Liver (tissue), 10 donors: ENCODE measurements around the gene COPG2. TPM values are rescaled to one million over a fixed set of nuclear protein-coding genes. Genes with fewer than 3 reads are reported as not detected.

Experiments used
- DNase-seq: peaks from one replicate; pipeline ENCODE4 v3.0.0-alpha.2; 2017; ENCODE audit warnings: low spot score
- H3K27ac ChIP-seq, 2 donors: one replicate each; pipeline ENCODE4 v1.7.0; 2013; ENCODE audit warnings: inconsistent platforms in 2 of 2, low read length in 2 of 2, control low read depth in 1 of 2, low read depth in 1 of 2, mild to moderate bottlenecking in 1 of 2
- H3K27me3 ChIP-seq, 4 donors: one replicate each; pipeline versions ENCODE4 v1.6.1 to v1.7.0; 2013; ENCODE audit warnings: low read length in 3 of 4, inconsistent platforms in 1 of 4, mild to moderate bottlenecking in 1 of 4, moderate library complexity in 1 of 4; ENCODE audit not compliant: control insufficient read depth in 4 of 4, insufficient read depth in 4 of 4
- H3K36me3 ChIP-seq, 4 donors: one replicate each; pipeline versions ENCODE4 v1.6.1 to v1.7.0; 2013; ENCODE audit warnings: low read length in 3 of 4, mild to moderate bottlenecking in 3 of 4, low read depth in 1 of 4, moderate library complexity in 1 of 4; ENCODE audit not compliant: control insufficient read depth in 4 of 4, insufficient read depth in 3 of 4
- H3K4me1 ChIP-seq, 4 donors: one replicate each; pipeline versions ENCODE4 v1.6.1 to v1.7.0; 2013; ENCODE audit warnings: low read length in 3 of 4, mild to moderate bottlenecking in 3 of 4, moderate library complexity in 1 of 4; ENCODE audit not compliant: control insufficient read depth in 4 of 4, insufficient read depth in 4 of 4
- H3K4me3 ChIP-seq, 3 donors: one replicate each; pipeline versions ENCODE4 v1.6.1 to v1.7.0; 2013; ENCODE audit warnings: low read length in 3 of 3, control low read depth in 1 of 3, low read depth in 1 of 3, mild to moderate bottlenecking in 1 of 3
- H3K9ac ChIP-seq, 2 donors: one replicate each; pipeline ENCODE4 v1.7.0; 2013; ENCODE audit warnings: low read length in 2 of 2, mild to moderate bottlenecking in 2 of 2, moderate library complexity in 2 of 2, control low read depth in 1 of 2, low read depth in 1 of 2
- H3K9me3 ChIP-seq, 4 donors: one replicate each; pipeline versions ENCODE4 v1.6.1 to v1.7.0; 2013; ENCODE audit warnings: low read length in 3 of 4; ENCODE audit not compliant: control insufficient read depth in 4 of 4
- EGR1 ChIP-seq, 2 donors: IDR thresholded peaks; 2 replicates each; pipeline ENCODE4 v1.6.1; 2016 to 2018; ENCODE audit warnings: antibody characterized with exemption in 2 of 2, low read depth in 2 of 2
- FOXA1 ChIP-seq: IDR thresholded peaks from 2 replicates; pipeline ENCODE4 v1.6.1; 2016; ENCODE audit warnings: antibody characterized with exemption
- FOXA2 ChIP-seq: IDR thresholded peaks from 2 replicates; pipeline ENCODE4 v1.6.1; 2016; ENCODE audit warnings: antibody characterized with exemption
- GABPA ChIP-seq, 2 donors: IDR thresholded peaks in 1 of 2; conservative IDR thresholded peaks in 1 of 2; 2 replicates each; pipeline ENCODE4 v1.6.1; 2016; ENCODE audit warnings: antibody characterized with exemption in 2 of 2, mild to moderate bottlenecking in 1 of 2, moderate library complexity in 1 of 2
- HNF4G ChIP-seq: IDR thresholded peaks from 2 replicates; pipeline ENCODE4 v1.6.1; 2016; ENCODE audit warnings: antibody characterized with exemption
- NR2F2 ChIP-seq: IDR thresholded peaks from 2 replicates; pipeline ENCODE4 v1.6.1; 2016; ENCODE audit warnings: antibody characterized with exemption
- RAD21 ChIP-seq, 2 donors: IDR thresholded peaks; 2 replicates each; pipeline ENCODE4 v1.6.1; 2016; ENCODE audit warnings: antibody characterized with exemption in 2 of 2, mild to moderate bottlenecking in 2 of 2
- RXRA ChIP-seq, 2 donors: IDR thresholded peaks; 2 replicates each; pipeline ENCODE4 v1.6.1; 2017 to 2018; ENCODE audit warnings: antibody characterized with exemption in 2 of 2, mild to moderate bottlenecking in 1 of 2
- SP1 ChIP-seq: IDR thresholded peaks from 2 replicates; pipeline ENCODE4 v1.6.1; 2018; ENCODE audit warnings: antibody characterized with exemption, mild to moderate bottlenecking
- YY1 ChIP-seq: IDR thresholded peaks from 2 replicates; pipeline ENCODE4 v1.6.1; 2016; ENCODE audit warnings: antibody characterized with exemption, mild to moderate bottlenecking
- WGBS: extraction: QIAGEN DNeasy Blood & Tissue Kit; methylation state at CpG from one replicate; pipeline ENCODE4 v1.1.7; 2013; 5-methylcytosine and 5-hydroxymethylcytosine counted together
- polyA plus RNA-seq, 2 donors: library from polyadenylated mRNA; stranded (reverse) in 1 of 2; unstranded in 1 of 2; fragments of 200-250 nt in 1 of 2; fragments of >200 nt in 1 of 2; fragmentation: Nextera tagmentation in 1 of 2; extraction: Ambion mirVana in 1 of 2; gene quantifications; one replicate each; pipeline versions ENCODE4 v1.2.1 to v1.2.3, GENCODE V29; 2013 to 2015
- small RNA-seq: library from RNA; depleted of rRNA; stranded (forward); fragments of <200 nt; gene quantifications from one replicate; pipeline ENCODE3, GENCODE V24; 2014
- total RNA-seq, 2 donors: library from RNA; depleted of rRNA; stranded (reverse); fragments of >200 nt; gene quantifications; one replicate each; pipeline ENCODE4 v1.2.3, GENCODE V29; 2014
- TF ChIP-seq, protein P1 (sequence below): fragments of 150-350 bp; IDR thresholded peaks from 2 replicates; pipeline ENCODE4 v1.5.1; 2017; ENCODE audit warnings: improper control_type of control experiment, low read depth, low read length; ENCODE audit not compliant: missing input control
- TF ChIP-seq, protein P2 (sequence below): IDR thresholded peaks from 2 replicates; pipeline ENCODE4 v1.6.1; 2016; ENCODE audit warnings: antibody characterized with exemption
- TF ChIP-seq, protein P3 (sequence below): IDR thresholded peaks from 2 replicates; pipeline ENCODE4 v1.6.1; 2016; ENCODE audit warnings: antibody characterized with exemption
- donor health status: healthy.
- donor health status: healthy.
- donor health status: healthy.
- donor health status: healthy.
- donor health status: healthy.

COPG2 gene
- total and polyA plus RNA-seq, 4 donors, result 0.99 to 10.3 (median 4.7) TPM

DNA sequence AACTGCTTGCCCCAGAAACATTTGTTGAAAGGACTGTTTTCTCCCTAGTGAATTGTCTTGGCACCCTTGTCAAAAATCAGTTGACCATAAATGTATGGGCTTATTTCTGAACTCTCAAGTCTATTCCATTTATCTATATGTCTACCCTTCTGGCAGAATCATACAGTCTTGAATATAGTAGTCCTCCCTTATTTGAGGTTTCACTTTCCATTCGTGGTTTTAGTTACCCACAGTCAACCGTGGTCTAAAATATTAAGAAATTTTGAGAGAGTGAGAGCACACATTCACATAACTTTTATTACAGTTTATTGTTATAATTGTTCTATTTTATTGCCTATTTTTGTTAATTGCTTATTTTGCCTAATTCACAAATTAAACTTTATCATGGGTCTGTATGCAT is 210.3 kb downstream of the COPG2 start:
- TF ChIP-seq EGR1 (IDR thresholded peaks at IDR 0.05; ENCODE audit: low read depth in 2 of 2) (no peak), FOXA2 (no peak), SP1 (no peak), YY1 (no peak), RXRA (IDR thresholded peaks at IDR 0.05) (no peak), NR2F2 (no peak), HNF4G (no peak), GABPA (IDR thresholded peaks at IDR 0.05 in 1 of 2, conservative IDR thresholded peaks at IDR 0.05 in 1 of 2) (no peak), FOXA1 (no peak), RAD21 (IDR thresholded peaks at IDR 0.05) (no peak)
- TF ChIP-seq, protein P1, sequence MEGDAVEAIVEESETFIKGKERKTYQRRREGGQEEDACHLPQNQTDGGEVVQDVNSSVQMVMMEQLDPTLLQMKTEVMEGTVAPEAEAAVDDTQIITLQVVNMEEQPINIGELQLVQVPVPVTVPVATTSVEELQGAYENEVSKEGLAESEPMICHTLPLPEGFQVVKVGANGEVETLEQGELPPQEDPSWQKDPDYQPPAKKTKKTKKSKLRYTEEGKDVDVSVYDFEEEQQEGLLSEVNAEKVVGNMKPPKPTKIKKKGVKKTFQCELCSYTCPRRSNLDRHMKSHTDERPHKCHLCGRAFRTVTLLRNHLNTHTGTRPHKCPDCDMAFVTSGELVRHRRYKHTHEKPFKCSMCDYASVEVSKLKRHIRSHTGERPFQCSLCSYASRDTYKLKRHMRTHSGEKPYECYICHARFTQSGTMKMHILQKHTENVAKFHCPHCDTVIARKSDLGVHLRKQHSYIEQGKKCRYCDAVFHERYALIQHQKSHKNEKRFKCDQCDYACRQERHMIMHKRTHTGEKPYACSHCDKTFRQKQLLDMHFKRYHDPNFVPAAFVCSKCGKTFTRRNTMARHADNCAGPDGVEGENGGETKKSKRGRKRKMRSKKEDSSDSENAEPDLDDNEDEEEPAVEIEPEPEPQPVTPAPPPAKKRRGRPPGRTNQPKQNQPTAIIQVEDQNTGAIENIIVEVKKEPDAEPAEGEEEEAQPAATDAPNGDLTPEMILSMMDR, result no peak
- TF ChIP-seq, protein P2, sequence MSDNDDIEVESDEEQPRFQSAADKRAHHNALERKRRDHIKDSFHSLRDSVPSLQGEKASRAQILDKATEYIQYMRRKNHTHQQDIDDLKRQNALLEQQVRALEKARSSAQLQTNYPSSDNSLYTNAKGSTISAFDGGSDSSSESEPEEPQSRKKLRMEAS, result no peak
- TF ChIP-seq, protein P3, sequence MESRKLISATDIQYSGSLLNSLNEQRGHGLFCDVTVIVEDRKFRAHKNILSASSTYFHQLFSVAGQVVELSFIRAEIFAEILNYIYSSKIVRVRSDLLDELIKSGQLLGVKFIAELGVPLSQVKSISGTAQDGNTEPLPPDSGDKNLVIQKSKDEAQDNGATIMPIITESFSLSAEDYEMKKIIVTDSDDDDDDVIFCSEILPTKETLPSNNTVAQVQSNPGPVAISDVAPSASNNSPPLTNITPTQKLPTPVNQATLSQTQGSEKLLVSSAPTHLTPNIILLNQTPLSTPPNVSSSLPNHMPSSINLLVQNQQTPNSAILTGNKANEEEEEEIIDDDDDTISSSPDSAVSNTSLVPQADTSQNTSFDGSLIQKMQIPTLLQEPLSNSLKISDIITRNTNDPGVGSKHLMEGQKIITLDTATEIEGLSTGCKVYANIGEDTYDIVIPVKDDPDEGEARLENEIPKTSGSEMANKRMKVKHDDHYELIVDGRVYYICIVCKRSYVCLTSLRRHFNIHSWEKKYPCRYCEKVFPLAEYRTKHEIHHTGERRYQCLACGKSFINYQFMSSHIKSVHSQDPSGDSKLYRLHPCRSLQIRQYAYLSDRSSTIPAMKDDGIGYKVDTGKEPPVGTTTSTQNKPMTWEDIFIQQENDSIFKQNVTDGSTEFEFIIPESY, result no peak
- H3K4me3 ChIP-seq, result no peak overlapping the region
- WGBS, result 71% methylated on average over 2 of the region's 2 CpGs
- no peaks in the 10 kb centered on the region for H3K27me3 ChIP-seq
- H3K9ac ChIP-seq, result no peak overlapping the region
- H3K27ac ChIP-seq, result no peak overlapping the region
- DNase-seq, result no peak
- no peaks in the 10 kb centered on the region for H3K36me3 ChIP-seq
- peaks cover 0 to 11% (median 2%) of the 10 kb centered on the region in 4 donors for H3K9me3 ChIP-seq
- no peaks in the 10 kb centered on the region for H3K4me1 ChIP-seq

Small RNA genes within 50 kb of the gene (small RNA-seq; reads per million reads assigned to genes)
- gene MIR335 (not detected), gene RF02148 (not detected), gene RF02149 (not detected), gene RF02150 (not detected), gene RNA5SP246 (0.58 reads per million, percentile 62 among the genes with 10 or more reads in this experiment)

Other genes with a start within 250 kb of the COPG2 start
- gene CEP41, start 227.7 kb downstream of the COPG2 start, total RNA-seq, result 1 to 10 TPM; 2.3 to 2.9 TPM
- gene CEP41, start 227.7 kb downstream of the COPG2 start, polyA plus RNA-seq, result 1 to 10 TPM; 2.7 to 3.5 TPM
- 10 to 100 TPM; 23.3 to 42.4 TPM for gene MEST, start 176.7 kb downstream of the COPG2 start, total RNA-seq
- gene MEST, start 176.7 kb downstream of the COPG2 start, polyA plus RNA-seq, result 10 to 100 TPM; 12.6 to 22.7 TPM
- not detected for gene TSGA13, start 17.8 kb upstream of the COPG2 start, total RNA-seq
- gene TSGA13, start 17.8 kb upstream of the COPG2 start, polyA plus RNA-seq, result not detected
- gene KLF14, start 65.5 kb upstream of the COPG2 start, total RNA-seq, result under 1 TPM; 0.05 to 0.08 TPM
- not detected for gene KLF14, start 65.5 kb upstream of the COPG2 start, polyA plus RNA-seq